SK-N-SH (cell line): ENCODE results near the gene MEA1. TPM values are rescaled to one million over a fixed set of nuclear protein-coding genes. Genes with fewer than 3 reads are reported as not detected.

Experiments
- CTCF ChIA-PET: fragments of 300-600, 350-600 bp; formaldehyde crosslinking; extraction: SDS; loops from one replicate; lab custom pipeline; 2021; lab: Yijun Ruan, JAX
- POLR2A ChIA-PET: fragments of 350-600 bp; sonication (Branson Sonifier 250); formaldehyde crosslinking; extraction: SDS; loops from one replicate; lab custom pipeline; 2020; ENCODE audit warnings: antibody characterized with exemption, inconsistent platforms; lab: Yijun Ruan, JAX
- DNase-seq: peaks from one replicate; pipeline ENCODE4 v3.0.0; 2012
- H2AFZ ChIP-seq: fragments of 200-600 bp; sonication (generic); 2 replicates; pipeline ENCODE4 v1.8.1; 2016; ENCODE audit warnings: antibody characterized with exemption, mild to moderate bottlenecking, low read depth
- H3F3A ChIP-seq: fragments of 200-600 bp; sonication (generic); replicated peaks from 2 replicates; pipeline ENCODE3; 2016; ENCODE audit warnings: antibody characterized with exemption, mild to moderate bottlenecking; ENCODE audit not compliant: insufficient read depth
- H3K27ac ChIP-seq, 2 experiments: fragments of 200-500 bp in 1 of 2; fragments of 200-600 bp in 1 of 2; sonication (Bioruptor generic) in 1 of 2; sonication (generic), shearing (Covaris generic) in 1 of 2; 2 replicates each; pipeline versions ENCODE4 v1.5.1 to v1.6.1; 2014 to 2016; ENCODE audit warnings: low read depth in 2 of 2, inconsistent platforms in 1 of 2, low read length in 1 of 2, mild to moderate bottlenecking in 1 of 2, mixed read lengths in 1 of 2
- H3K27me3 ChIP-seq: fragments of 200-600 bp; sonication (generic), shearing (Covaris generic); 2 replicates; pipeline ENCODE4 v1.6.1; 2016; ENCODE audit warnings: mixed run types; ENCODE audit not compliant: insufficient read depth
- H3K36me3 ChIP-seq, 2 experiments: fragments of 200-500 bp in 1 of 2; fragments of 200-600 bp in 1 of 2; sonication (Bioruptor generic) in 1 of 2; sonication (generic) in 1 of 2; replicated peaks in 1 of 2; 2 replicates each; pipeline versions ENCODE3 to v1.5.1; 2014 to 2016; ENCODE audit warnings: low read length in 1 of 2, mild to moderate bottlenecking in 1 of 2; ENCODE audit not compliant: insufficient read depth in 2 of 2, control insufficient read depth in 1 of 2
- H3K4me1 ChIP-seq, 2 experiments: fragments of 200-500 bp in 1 of 2; fragments of 200-600 bp in 1 of 2; sonication (Bioruptor generic) in 1 of 2; sonication (generic), shearing (Covaris generic) in 1 of 2; 2 replicates each; pipeline versions ENCODE4 v1.5.1 to v1.6.1; 2014 to 2016; ENCODE audit warnings: low read depth in 1 of 2, low read length in 1 of 2, mixed run types in 1 of 2; ENCODE audit not compliant: insufficient read depth in 2 of 2, control insufficient read depth in 1 of 2
- H3K4me2 ChIP-seq: fragments of 200-600 bp; sonication (generic), shearing (Covaris generic); 2 replicates; pipeline ENCODE4 v1.6.1; 2017; ENCODE audit warnings: mixed run types
- H3K4me3 ChIP-seq, 2 experiments: fragments of 200-500 bp in 1 of 2; fragments of 200-600 bp in 1 of 2; sonication (Bioruptor generic) in 1 of 2; sonication (generic), shearing (Covaris generic) in 1 of 2; 2 replicates each; pipeline versions ENCODE4 v1.5.1 to v1.8.1; 2014 to 2016; ENCODE audit warnings: low read depth in 2 of 2, inconsistent platforms in 1 of 2, low read length in 1 of 2, mild to moderate bottlenecking in 1 of 2, mixed read lengths in 1 of 2, moderate library complexity in 1 of 2
- H3K79me2 ChIP-seq: fragments of 200-600 bp; sonication (generic); 2 replicates; pipeline ENCODE4 v1.8.1; 2017; ENCODE audit warnings: mild to moderate bottlenecking; ENCODE audit not compliant: insufficient read depth
- H3K9ac ChIP-seq: fragments of 200-600 bp; sonication (generic); 2 replicates; pipeline ENCODE4 v1.6.1; 2017; ENCODE audit warnings: mixed run types
- H3K9me2 ChIP-seq: fragments of 200-600 bp; sonication (generic); 2 replicates; pipeline ENCODE4 v1.6.1; 2017; ENCODE audit warnings: mixed run types
- H3K9me3 ChIP-seq: fragments of 200-600 bp; sonication (generic); 2 replicates; pipeline ENCODE4 v1.6.1; 2017; ENCODE audit warnings: mixed run types, mild to moderate bottlenecking, moderate library complexity
- H4K20me1 ChIP-seq: fragments of 200-600 bp; sonication (generic); 2 replicates; pipeline ENCODE4 v1.6.1; 2017; ENCODE audit warnings: mild to moderate bottlenecking, mixed run types; ENCODE audit not compliant: insufficient read depth
- CHD2 ChIP-seq: fragments of 150-350 bp; IDR thresholded peaks from 2 replicates; pipeline ENCODE4 v1.6.1; 2018; ENCODE audit warnings: low read length; ENCODE audit not compliant: partially characterized antibody
- EP300 ChIP-seq, 2 experiments: IDR thresholded peaks; 2 replicates each; pipeline versions ENCODE4 v1.4.0 to v1.6.1; 2012; ENCODE audit warnings: borderline replicate concordance in 1 of 2, low read depth in 1 of 2, low read length in 1 of 2
- EZH2phosphoT487 ChIP-seq: fragments of 200-600 bp; sonication (generic); IDR thresholded peaks from 2 replicates; pipeline ENCODE4 v1.6.1; 2017; ENCODE audit warnings: low read depth, mixed run types, mild to moderate bottlenecking, antibody characterized with exemption, moderate library complexity, borderline replicate concordance
- FOXM1 ChIP-seq: IDR thresholded peaks from 2 replicates; pipeline ENCODE4 v1.4.0; 2012; ENCODE audit warnings: low read depth, mild to moderate bottlenecking
- GABPA ChIP-seq: IDR thresholded peaks from 2 replicates; pipeline ENCODE4 v1.4.0; 2012; ENCODE audit warnings: low read depth, mild to moderate bottlenecking
- JUND ChIP-seq: IDR thresholded peaks from 2 replicates; pipeline ENCODE4 v1.4.0; 2012
- MXI1 ChIP-seq: IDR thresholded peaks from 2 replicates; pipeline ENCODE4 v1.6.1; 2012; ENCODE audit warnings: mild to moderate bottlenecking, low read depth, low read length, improper control_type of control experiment
- PBX3 ChIP-seq: IDR thresholded peaks from 2 replicates; pipeline ENCODE4; 2012
- POLR2AphosphoS5 ChIP-seq: IDR thresholded peaks from 2 replicates; pipeline ENCODE4 v1.6.1; 2012; ENCODE audit warnings: low read depth, low read length
- RCOR1 ChIP-seq: fragments of 150-350 bp; IDR thresholded peaks from 2 replicates; pipeline ENCODE4 v1.6.1; 2017; ENCODE audit warnings: antibody characterized with exemption, low read length
- RFX5 ChIP-seq: IDR thresholded peaks from 2 replicates; pipeline ENCODE4 v1.6.1; 2012; ENCODE audit warnings: mild to moderate bottlenecking, improper control_type of control experiment, low read length
- RXRA ChIP-seq: IDR thresholded peaks from 2 replicates; pipeline ENCODE4 v1.4.0; 2012; ENCODE audit warnings: low read depth, mild to moderate bottlenecking, borderline replicate concordance
- SIN3A ChIP-seq: IDR thresholded peaks from 2 replicates; pipeline ENCODE4 v1.6.1; 2012; ENCODE audit warnings: low read depth, mild to moderate bottlenecking, low read length, moderate library complexity, borderline replicate concordance
- USF1 ChIP-seq: IDR thresholded peaks from 2 replicates; pipeline ENCODE4 v1.4.0; 2012; ENCODE audit warnings: low read depth, borderline replicate concordance
- ZBTB33 ChIP-seq: IDR thresholded peaks from 2 replicates; pipeline ENCODE4 v1.4.0; 2012; ENCODE audit warnings: low read depth, borderline replicate concordance
- WGBS: methylation state at CpG from one replicate; pipeline ENCODE4 v1.1.6; 2017; ENCODE audit warnings: low lambda C conversion rate; 5-methylcytosine and 5-hydroxymethylcytosine counted together
- polyA plus RNA-seq, 3 experiments: library from polyadenylated mRNA; depleted of rRNA; stranded (reverse); fragments of >200 nt; gene quantifications; 2 replicates each; pipeline ENCODE4 v1.2.3, GENCODE V29; 2012

The MEA1 gene
- polyA plus RNA-seq, 1 of the 3 experiments (the other 2 are of a cell fraction): 171 TPM

DNA sequence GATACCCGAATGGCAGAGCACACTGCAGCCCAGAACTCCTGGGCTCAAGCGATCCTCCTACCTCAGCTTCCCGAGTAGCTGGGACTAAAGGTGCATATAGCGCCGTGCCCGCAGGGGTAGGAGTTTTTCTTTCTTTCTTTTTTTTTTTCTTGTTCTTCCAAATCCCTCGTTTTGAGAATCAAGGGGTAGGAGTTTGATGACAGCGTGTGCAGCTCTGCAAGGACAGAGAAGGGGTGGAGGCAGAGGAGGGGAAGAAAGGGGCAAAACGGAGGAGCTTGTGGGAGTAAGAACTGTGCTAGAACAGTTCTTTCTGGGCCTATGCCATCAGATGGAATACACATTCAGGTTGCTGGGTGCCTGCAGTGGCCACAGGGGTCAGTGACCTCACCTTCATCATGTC lies 23.0 kb upstream of the MEA1 start:
- 93% methylated on average over 9 of the region's 9 CpGs for WGBS
- CTCF ChIA-PET: interaction anchor here (0.9 kb wide), 1 partner anchor 107 kb away, joined by 3 read pairs; no protein-coding TSS in a partner anchor

More for the DNA sequence above, 23.0 kb upstream of the MEA1 start:
- POLR2A ChIA-PET: interaction anchor here (1.6 to 2.0 kb wide), 2 partner anchors 16 to 107 kb away, joined by 3 to 4 read pairs; partner anchors contain the start of genes CNPY3 and RRP36
- no peak for DNase-seq
- H3K9me2 ChIP-seq: no peaks in the 10 kb centered on the region
- no peaks in the 10 kb centered on the region for H3K9me3 ChIP-seq
- H3K27me3 ChIP-seq: no peaks in the 10 kb centered on the region
- no peak overlapping the region for H3K4me3 ChIP-seq
- H3K9ac ChIP-seq: no peak overlapping the region
- no peaks in the 10 kb centered on the region for H3K4me1 ChIP-seq
- peaks cover 21% of the 10 kb centered on the region for H3F3A ChIP-seq
- H3K36me3 ChIP-seq: peaks cover 28 to 47% of the 10 kb centered on the region in 2 experiments
- TF ChIP-seq EP300 (IDR thresholded peaks at IDR 0.05; ENCODE audit: borderline replicate concordance in 1 of 2, low read depth in 1 of 2, low read length in 1 of 2): no peak
- no peak for TF ChIP-seq EZH2phosphoT487
- no peak for TF ChIP-seq SIN3A
- no peak for TF ChIP-seq GABPA
- no peak for TF ChIP-seq MXI1
- no peak for TF ChIP-seq ZBTB33
- no peak for TF ChIP-seq RCOR1
- TF ChIP-seq FOXM1: no peak
- TF ChIP-seq CHD2: no peak
- no peak for TF ChIP-seq RFX5
- TF ChIP-seq PBX3: no peak
- TF ChIP-seq RXRA: no peak
- TF ChIP-seq JUND: no peak
- no peak for TF ChIP-seq USF1
- TF ChIP-seq POLR2AphosphoS5: no peak
- no peak overlapping the region for H3K27ac ChIP-seq
- H3K79me2 ChIP-seq: no peaks in the 10 kb centered on the region
- H2AFZ ChIP-seq: no peak overlapping the region
- no peak overlapping the region for H3K4me2 ChIP-seq
- no peaks in the 10 kb centered on the region for H4K20me1 ChIP-seq
